ENCODE data around the gene MORC2.

The MORC2 gene

GRCh38 chr22:30949934-30950660 is 18.5 kb downstream of the MORC2 start:
- no peak for DNase-seq

- DNase-seq, result no peak
Measured at GRCh38 chr22:30948930-30949342, 19.6 kb downstream of the MORC2 start.

GRCh38 chr22:30947816-30948454 is 20.6 kb downstream of the MORC2 start:
- DNase-seq, result no peak

- peak in 46 of 56 donors; percentile 5 to 78 (median 52) for DNase-seq
Measured at GRCh38 chr22:30947173-30947815, 21.3 kb downstream of the MORC2 start.

- DNase-seq, result no peak
Measured at GRCh38 chr22:30946354-30946753, 22.2 kb downstream of the MORC2 start.

- no peak for DNase-seq
Measured at GRCh38 chr22:30945653-30946052, 22.9 kb downstream of the MORC2 start.

GRCh38 chr22:30944986-30945385 is 23.6 kb downstream of the MORC2 start:
- DNase-seq, result no peak

GRCh38 chr22:30943368-30943767 is 25.2 kb downstream of the MORC2 start:
- no peak for DNase-seq

GRCh38 chr22:30941363-30941740 is 27.2 kb downstream of the MORC2 start:
- no peak for DNase-seq

GRCh38 chr22:30940685-30941362 is 27.8 kb downstream of the MORC2 start:
- no peak for DNase-seq

- no peak for DNase-seq
Measured at GRCh38 chr22:30934053-30934452, 34.5 kb downstream of the MORC2 start.

- DNase-seq, result no peak
Measured at GRCh38 chr22:30933457-30933856, 35.1 kb downstream of the MORC2 start.

GRCh38 chr22:30932661-30933060 is 35.9 kb downstream of the MORC2 start:
- no peak for DNase-seq

GRCh38 chr22:30931541-30932300 is 36.9 kb downstream of the MORC2 start:
- DNase-seq, result peak in 1 of 56 donors; percentile 23

- DNase-seq, result peak in 4 of 56 donors; percentile 7 to 27 (median 10)
Measured at GRCh38 chr22:30930228-30930627, 38.3 kb downstream of the MORC2 start.

- DNase-seq, result no peak
Measured at GRCh38 chr22:30928401-30928800, 40.2 kb downstream of the MORC2 start.

- DNase-seq, result no peak
Measured at GRCh38 chr22:30927806-30928205, 40.8 kb downstream of the MORC2 start.

- no peak for DNase-seq
Measured at GRCh38 chr22:30926706-30927105, 41.9 kb downstream of the MORC2 start.

GRCh38 chr22:30925667-30926066 is 42.9 kb downstream of the MORC2 start:
- no peak for DNase-seq

- no peak for DNase-seq
Measured at GRCh38 chr22:30923168-30923900, 45.2 kb downstream of the MORC2 start.
